Activated B cell treated with CpG ODN at 0.5 μM for 24 hours (primary cell): ENCODE results near the gene SLC33A1. TPM values are rescaled to one million over a fixed set of nuclear protein-coding genes. Genes with fewer than 3 reads are reported as not detected.

Experiments
- ATAC-seq: fragments of 200-7000 bp; cut with Tn5 transposase; one replicate; pipeline ENCODE4 v1.10.0; 2021; ENCODE audit warnings: low read depth, mild to moderate bottlenecking, moderate library complexity
- CTCF ChIA-PET: fragments of 350-600 bp; sonication (Branson Sonifier 250); formaldehyde crosslinking; loops from one replicate; lab custom pipeline; 2021; ENCODE audit warnings: antibody characterized with exemption; lab: Charles Lee
- POLR2A ChIA-PET: fragments of 350-600 bp; sonication (Branson Sonifier 250); formaldehyde crosslinking; loops from one replicate; lab custom pipeline; 2021; ENCODE audit warnings: antibody characterized with exemption; lab: Charles Lee
- DNase-seq: peaks from one replicate; pipeline ENCODE4 v3.0.0; 2022
- H3K27ac Mint-ChIP-seq: one replicate; pipeline ENCODE4 v1.8.0; 2020; ENCODE audit warnings: mixed read lengths
- H3K27me3 Mint-ChIP-seq: one replicate; pipeline ENCODE4 v1.8.0; 2021; ENCODE audit warnings: mixed read lengths
- H3K36me3 Mint-ChIP-seq: one replicate; pipeline ENCODE4 v1.8.0; 2021; ENCODE audit warnings: low read depth, mixed read lengths
- H3K4me1 Mint-ChIP-seq: one replicate; pipeline ENCODE4 v1.8.0; 2021; ENCODE audit warnings: mixed read lengths
- H3K4me3 Mint-ChIP-seq: one replicate; pipeline ENCODE4 v1.8.0; 2020; ENCODE audit warnings: mild to moderate bottlenecking, mixed read lengths
- H3K9me3 Mint-ChIP-seq: one replicate; pipeline ENCODE4 v1.8.0; 2020; ENCODE audit warnings: mixed read lengths
- CTCF ChIP-seq: fragments of 200-600 bp; IDR thresholded peaks from one replicate; pipeline ENCODE4 v1.8.0; 2022; ENCODE audit warnings: antibody characterized with exemption, mild to moderate bottlenecking
- intact Hi-C: fragments of 100-400 bp; cut with micrococcal nuclease; formaldehyde crosslinking; loops from one replicate; pipeline ENCODE4 v1.15.1; 2024
- total RNA-seq: library from RNA; stranded (reverse); gene quantifications from 2 replicates; pipeline ENCODE4 v1.2.3, GENCODE V29; 2022

SLC33A1 gene
- total RNA-seq: 19.8 and 23.3 TPM in 2 replicates

DNA sequence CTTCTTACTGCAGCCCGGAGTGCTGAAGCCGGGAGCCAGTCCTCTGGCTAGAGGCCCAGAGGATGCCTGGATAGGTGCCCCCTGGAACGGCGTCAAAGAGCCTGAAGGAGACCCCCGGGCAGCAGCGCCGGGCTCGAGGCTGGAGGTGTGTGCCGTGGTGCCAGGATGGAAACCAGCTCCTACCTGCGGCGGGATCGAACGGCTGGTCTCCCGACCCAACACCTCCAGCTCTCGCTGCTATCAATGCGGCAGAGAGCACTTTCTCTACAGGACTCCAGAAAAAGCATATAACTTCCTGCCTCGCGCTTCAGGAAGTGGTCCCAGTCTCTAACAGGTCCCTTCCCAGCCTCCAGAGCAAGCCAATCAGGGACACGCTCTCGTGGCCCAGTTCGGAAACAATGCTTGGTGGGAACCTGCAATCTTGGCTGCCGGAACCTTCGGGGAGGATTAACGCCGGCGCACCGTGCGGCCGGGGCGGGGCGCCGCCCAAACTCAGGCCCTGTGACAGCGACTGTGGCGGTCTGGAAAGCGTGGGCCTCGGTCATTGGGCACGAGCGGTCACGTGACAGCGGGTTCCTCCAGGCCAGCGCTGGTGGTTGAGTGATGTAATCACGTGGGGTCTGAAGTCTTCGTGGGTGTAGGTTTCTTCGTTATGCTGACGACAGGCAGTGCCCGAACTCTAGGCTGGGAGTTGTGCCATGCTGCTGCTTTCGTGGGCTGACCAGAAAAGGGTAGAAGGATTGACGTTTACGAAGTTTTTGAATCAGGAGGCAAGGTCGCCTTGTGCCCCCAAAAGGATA is at the start of gene SLC33A1:
SLC33A1 (minus strand) TSS at position 287 of the 800 bp plus-strand sequence. CDS start 430 bp downstream, outside the sequence.
- POLR2A ChIA-PET: interaction anchor here (0.6 to 2.6 kb wide), 7 partner anchors 16 to 1529 kb away, joined by 3 to 36 read pairs (median 3); partner anchors contain the start of genes C3orf33, GMPS and SSR3

GRCh38 chr3:155895379-155895900 is 41.2 kb upstream of the SLC33A1 start:
- intact Hi-C loops: no loop called here
- Mint-ChIP-seq H3K9me3 (no peaks in the 10 kb centered on the region), H3K36me3 (peaks cover 59% of the 10 kb centered on the region), H3K27me3 (no peaks in the 10 kb centered on the region), H3K27ac (no peak overlapping the region), H3K4me1 (peaks cover 7% of the 10 kb centered on the region), H3K4me3 (no peak overlapping the region)
- ATAC-seq: no peak
- no peak for DNase-seq
- ChIA-PET POLR2A (no interaction called here), CTCF (no interaction called here)
- no peak for TF ChIP-seq CTCF

More for the DNA sequence above, at the start of gene SLC33A1:
- CTCF ChIA-PET: interaction anchor here (1.5 to 2.6 kb wide), 2 partner anchors 16 to 48 kb away, joined by 5 to 21 read pairs; partner anchors contain the start of genes C3orf33 and GMPS
- TF ChIP-seq CTCF: no peak
- H3K27ac Mint-ChIP-seq: peak within 1 kb of the TSS; percentile 98
- H3K36me3 Mint-ChIP-seq: peaks cover 29% of the 10 kb centered on the region
- H3K27me3 Mint-ChIP-seq: no peaks in the 10 kb centered on the region
- peak within 1 kb of the TSS; percentile 98 for H3K4me3 Mint-ChIP-seq
- peak; percentile 91 for ATAC-seq
- peaks cover 41% of the 10 kb centered on the region for H3K4me1 Mint-ChIP-seq
- intact Hi-C loops: loop anchor here (1.0 to 5.0 kb wide), 13 partner anchors 16 to 1530 kb away; partner anchors contain the start of genes C3orf33, CCNL1, DHX36 and GMPS
- DNase-seq: peak; percentile 97
- H3K9me3 Mint-ChIP-seq: no peaks in the 10 kb centered on the region

DNA sequence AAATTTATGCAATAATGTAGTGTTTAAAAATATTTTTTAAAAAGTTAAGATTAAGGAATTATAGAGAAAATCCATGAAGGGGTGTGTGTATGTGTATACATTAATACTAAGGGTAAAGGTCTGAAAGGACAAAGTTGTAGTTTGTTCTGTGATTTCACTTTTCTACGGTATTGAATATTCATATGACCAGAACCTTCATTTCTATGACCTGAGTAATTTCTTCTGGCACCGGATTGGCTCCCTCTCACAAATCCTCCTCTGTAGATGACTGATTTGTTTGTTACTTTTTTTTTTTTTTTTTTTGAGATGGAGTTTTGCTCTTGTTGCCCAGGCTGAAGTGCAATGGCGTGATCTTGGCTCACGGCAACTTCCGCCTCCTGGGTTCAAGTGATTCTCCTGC is 37.1 kb upstream of the SLC33A1 start:
- no peak overlapping the region for H3K27ac Mint-ChIP-seq
- H3K4me1 Mint-ChIP-seq: peaks cover 14% of the 10 kb centered on the region
- H3K27me3 Mint-ChIP-seq: no peaks in the 10 kb centered on the region
- no peak for TF ChIP-seq CTCF
- intact Hi-C loops: no loop called here
- ChIA-PET CTCF (no interaction called here), POLR2A (no interaction called here)
- no peak overlapping the region for H3K4me3 Mint-ChIP-seq
- no peak for ATAC-seq
- no peaks in the 10 kb centered on the region for H3K9me3 Mint-ChIP-seq
- peaks cover 27% of the 10 kb centered on the region for H3K36me3 Mint-ChIP-seq
- no peak for DNase-seq

DNA sequence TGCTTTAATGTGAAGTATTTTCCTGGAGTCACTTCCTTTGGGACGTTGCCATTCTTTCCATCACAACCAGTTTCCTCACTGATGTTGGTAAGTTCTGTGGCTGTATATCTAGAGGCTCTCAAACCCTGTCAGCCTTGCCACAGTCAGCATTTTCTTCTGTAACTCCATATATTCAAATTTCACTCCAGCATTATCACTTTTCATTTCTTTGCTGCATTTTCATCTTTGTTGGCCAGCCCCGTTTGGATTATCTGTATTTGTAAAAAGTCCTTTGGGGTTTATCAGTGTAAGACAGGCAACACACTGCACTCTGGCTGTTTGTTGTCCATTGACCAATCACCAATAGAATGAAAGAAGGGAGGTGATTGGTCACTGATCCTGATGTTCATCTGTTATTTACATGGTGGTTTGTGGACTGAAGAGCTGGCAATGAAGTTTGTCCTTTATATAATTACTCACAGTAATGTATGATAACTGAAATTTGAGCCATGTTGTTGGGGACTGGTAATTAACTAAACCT is 36.5 kb upstream of the SLC33A1 start:
- no peak overlapping the region for H3K4me3 Mint-ChIP-seq
- no peaks in the 10 kb centered on the region for H3K27me3 Mint-ChIP-seq

More for the DNA sequence above, 36.5 kb upstream of the SLC33A1 start:
- ChIA-PET POLR2A (interaction anchor here (0.6 kb wide), 1 partner anchor 41 kb away, joined by 5 read pairs; no protein-coding TSS in a partner anchor), CTCF (no interaction called here)
- Mint-ChIP-seq H3K36me3 (peaks cover 25% of the 10 kb centered on the region), H3K4me1 (peaks cover 14% of the 10 kb centered on the region), H3K27ac (no peak overlapping the region), H3K9me3 (no peaks in the 10 kb centered on the region)
- ATAC-seq: no peak
- DNase-seq: no peak
- no peak for TF ChIP-seq CTCF
- intact Hi-C loops: no loop called here
